NCI-H510A treated with DMSO at 0.1 percent for 48 hours (cell line): ENCODE measurements around the gene PTPN14.
"Not testable (repeated sequence)": the region's sequence is repeated elsewhere in the genome, so short reads cannot be mapped to it uniquely, and the experiment has no call there.

Source experiments
- DNase-seq: peaks from one replicate; lab custom pipeline; 2025; lab: John Stamatoyannopoulos, UW

The PTPN14 gene

DNA sequence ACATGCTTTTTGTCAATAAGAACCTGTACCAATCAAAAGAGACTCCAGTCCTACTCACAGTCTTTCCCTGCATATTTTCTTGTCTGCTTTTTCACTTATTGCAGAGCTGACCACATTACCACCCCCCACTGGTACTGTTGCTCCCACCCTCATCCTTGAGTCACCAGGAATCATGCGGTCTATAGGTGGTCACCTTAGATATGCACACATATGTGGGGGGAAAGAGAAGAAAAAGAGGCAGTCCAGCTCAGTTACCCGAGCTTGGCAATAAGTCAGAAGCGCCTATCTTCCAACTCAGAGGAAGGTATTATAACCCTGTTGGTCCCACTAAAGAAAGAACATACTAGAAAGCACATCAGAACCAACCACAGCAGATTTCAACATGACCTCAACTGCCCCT, 151.3 kb downstream of the PTPN14 start:
- DNase-seq = no peak

DNA sequence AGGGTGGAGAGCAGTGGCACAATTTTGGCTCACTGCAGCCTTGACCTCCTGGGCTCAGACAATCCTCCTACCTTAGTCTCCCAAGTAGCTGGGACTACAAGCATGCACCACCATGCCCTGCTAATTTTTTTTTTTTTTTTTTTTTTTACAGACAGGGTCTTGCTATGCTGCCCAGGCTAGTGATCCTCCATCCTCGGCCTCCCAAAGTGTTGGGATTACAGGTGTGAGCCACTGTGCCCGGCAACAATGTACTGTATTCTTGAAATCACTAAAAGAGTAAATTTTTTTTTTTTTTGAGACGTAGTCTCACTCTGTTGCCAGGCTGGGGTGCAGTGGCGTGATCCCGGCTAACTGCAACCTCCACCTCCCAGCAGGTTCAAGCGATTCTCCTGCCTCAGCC, 152.9 kb downstream of the PTPN14 start:
- DNase-seq = no peak

DNA sequence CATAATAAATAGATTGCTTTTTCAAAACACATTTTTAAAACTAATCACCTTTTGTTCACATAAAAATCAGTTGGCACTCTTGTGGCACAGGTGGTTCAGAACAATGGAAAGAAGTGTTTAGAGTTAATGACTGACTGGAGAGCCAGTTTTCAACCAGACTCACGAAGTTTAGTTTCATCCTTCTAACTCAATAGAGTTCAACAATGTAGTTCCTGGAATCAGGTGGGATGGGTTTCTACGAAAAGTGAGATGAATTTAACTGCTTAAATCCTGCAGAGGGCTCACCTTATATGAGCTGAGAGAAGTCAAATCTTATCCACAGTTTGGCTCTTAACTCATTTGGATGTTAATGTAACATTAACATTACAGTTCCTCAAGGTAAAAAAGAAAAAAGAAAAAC, 153.9 kb downstream of the PTPN14 start:
- no peak for DNase-seq

DNA sequence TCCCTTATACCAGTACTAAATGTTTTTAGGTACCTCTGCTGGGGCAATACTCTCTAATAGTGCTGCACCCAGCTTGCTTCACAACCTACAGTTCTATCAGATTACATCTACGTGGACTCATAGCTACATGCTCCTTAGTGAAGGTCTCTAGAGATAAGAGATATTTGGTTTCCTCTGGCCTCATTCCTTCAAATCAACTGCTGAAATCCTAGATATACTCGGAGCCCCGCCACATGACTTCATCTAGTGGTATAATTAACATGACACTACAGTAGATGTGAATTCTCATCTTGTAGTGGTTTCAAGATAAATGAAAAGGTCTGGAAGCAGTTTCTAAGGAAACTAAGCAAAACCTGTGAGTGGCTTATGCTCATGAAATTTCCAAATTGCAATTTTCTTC, 155.1 kb downstream of the PTPN14 start:
- DNase-seq = no peak

DNA sequence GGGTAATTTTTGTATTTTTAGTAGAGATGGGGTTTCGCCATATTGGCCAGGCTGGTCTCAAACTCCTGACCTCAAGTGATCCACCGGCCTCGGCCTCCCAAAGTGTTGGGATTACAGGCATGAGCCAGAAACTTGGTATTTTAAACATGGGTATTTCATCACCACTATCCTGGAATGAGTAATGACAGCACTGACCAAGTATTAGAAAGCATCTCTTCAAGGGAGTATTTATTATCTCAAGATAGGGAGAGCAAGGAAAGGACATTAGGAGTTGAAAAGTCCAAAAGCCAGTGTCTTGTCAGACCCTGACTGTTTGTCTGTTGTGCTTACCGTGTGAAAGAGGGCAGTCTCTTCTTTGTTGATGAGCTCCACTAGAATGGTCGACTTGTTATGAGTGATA, 156.8 kb downstream of the PTPN14 start:
- DNase-seq = not testable (repeated sequence)

DNA sequence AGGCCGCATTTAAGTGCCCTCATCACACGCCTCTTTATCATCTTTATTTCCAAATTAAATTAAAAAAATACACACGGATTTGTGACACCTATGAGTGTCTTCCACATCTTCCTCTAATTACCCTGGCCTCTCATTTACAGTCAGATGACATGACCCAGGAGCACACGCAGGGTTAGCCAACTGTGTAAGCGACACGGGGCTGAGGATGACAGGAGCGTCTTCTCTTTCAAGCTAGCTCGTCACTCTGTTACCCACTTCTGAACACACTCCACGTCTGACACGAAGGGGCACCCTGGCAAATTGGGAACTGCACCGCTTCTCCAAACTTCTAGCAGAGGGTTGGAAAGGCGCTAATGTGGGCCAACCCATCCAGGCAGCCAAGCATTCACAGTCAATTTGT, 158.3 kb downstream of the PTPN14 start:
- no peak for DNase-seq

DNA sequence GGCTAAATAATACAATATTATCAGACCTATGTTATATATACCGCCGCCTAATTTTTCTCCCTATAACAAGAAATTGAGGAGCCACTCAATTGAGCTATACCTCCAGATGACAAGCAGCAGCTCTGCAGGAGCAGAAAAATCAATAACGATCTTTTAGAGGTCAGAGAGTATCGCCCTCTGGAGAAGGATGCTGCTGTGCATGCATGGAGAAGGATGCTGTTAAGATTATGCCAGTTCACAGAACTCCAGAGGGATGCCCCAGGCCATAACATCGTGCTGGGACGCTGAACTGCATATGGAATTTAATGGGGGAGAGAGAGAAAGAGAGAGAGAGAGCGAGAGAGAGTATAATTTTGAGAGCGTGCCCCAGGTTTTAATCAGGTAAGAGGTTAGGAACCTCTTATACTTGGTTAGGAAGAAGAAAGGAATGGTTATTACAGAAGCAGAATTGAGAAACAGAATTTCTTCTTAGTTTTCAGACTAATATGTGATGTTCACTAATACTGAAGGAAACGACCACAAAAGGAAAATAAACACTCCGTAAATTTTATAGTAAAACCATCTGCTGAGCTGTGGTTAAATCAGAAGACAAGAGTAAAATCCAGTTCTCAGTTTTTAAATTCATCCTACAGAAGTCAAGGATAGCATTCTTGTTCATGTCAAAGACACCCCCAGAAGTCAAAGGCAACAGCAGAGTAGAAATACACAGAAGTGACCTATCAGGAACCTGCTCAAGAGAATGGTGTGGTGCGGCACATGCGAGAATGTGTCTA, 159.3 kb downstream of the PTPN14 start:
- no peak for DNase-seq

DNA sequence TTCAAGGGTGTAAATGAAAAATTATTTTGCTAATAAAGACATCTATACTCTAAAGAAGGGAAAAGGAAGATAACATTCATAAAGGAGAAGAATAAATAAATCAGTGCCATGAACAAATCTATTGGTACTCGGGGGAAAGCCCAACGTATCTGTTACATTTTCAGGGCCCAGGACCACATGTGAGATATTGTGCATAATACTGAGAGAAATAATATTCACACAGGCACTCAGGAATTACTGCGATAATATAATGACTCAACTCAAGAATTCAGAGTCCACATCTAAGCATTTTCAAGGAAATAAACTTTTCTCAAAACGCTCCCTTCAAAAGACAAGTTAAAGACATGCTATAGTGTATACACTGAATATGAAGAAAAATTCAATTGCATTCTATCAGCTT, 161.7 kb downstream of the PTPN14 start:
- DNase-seq = no peak

DNA sequence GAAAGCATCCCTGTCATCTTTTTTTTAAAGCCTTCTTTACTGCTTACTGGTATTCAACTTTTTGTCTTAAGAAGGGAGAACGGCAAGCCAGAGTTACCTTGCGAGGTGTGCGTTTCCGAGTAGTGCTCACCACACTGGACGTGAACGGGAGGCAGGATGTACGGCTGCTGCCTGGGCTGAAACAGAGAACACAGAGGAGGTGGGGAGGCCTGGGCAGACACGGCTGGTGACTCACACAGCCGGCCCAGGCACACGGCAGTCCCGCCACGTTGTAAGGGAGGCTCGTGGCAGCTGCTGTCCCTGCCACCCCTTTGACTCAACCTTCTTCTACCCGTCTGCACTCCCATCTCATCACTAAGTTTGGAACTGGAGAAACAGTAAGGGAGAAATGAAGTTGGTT, 164.7 kb downstream of the PTPN14 start:
- no peak for DNase-seq

DNA sequence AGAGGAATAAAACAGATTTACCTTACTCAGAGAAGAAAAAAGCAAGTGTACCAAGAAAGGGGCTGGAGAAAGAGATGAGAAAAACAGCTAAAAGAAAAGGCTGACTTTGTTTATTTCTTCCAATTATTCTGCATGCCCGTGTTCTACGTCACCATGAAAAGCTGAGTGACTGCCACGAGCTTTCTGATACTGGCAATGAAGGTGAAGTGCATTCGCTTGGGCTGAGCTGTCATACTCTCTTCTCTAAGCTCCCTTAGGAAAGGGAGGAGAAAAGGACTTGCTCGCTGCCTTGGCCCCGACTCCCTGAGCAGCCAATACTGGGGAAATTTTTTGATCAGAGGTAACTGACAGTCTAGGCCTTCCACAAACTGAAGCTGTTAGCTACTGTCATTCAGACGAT, 165.1 kb downstream of the PTPN14 start:
- DNase-seq = no peak

DNA sequence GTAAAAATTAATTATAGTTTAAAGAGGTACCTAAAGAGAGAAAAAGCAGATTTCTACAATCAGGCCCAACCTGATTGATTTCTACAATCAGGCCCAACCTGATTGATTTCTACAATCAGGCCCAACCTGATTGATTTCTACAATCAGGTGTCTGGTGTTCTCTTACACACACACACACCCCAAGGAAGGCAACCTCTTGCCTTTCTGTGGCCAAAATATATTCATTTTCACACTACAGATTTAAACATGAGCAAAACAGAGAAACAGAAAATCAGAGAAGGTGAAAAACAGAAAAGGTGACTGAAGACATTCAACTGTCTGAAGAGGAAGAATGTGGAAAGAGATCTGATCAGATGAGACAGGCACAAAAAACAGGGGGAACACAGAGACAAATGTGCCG, 166.0 kb downstream of the PTPN14 start:
- no peak for DNase-seq

DNA sequence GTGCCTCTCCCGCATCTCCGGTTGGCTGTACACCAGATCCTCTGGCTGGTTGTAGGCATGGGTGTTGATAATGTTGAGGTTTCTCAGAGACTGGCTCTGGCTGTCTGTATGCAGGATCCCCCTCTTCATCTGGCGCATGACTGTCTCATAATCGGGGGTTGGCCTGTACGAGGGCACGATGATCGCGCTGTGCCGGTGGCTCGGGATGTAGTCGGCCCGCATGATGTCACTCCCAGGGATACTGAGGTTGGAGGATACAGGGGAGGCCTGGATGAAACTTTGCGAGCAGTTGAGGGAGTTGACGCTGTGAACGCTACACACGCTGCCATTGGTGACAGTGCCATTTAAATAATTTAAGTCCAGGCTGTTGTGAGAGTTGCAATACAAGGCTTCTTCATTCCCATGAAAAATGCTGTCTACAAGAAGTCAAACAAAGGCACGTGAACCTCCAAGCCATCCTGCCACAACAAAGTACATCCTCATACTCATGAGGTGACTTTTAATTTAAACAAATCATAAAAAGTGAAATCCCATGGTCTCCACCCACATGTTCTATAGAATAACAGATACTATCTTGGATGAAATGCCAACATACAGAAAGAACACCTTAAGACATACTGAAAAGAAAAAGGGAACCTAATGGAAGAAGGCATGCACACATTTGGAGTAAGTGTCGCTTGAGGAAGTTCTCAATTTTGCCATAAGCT, 166.9 kb downstream of the PTPN14 start:
- DNase-seq = no peak

DNA sequence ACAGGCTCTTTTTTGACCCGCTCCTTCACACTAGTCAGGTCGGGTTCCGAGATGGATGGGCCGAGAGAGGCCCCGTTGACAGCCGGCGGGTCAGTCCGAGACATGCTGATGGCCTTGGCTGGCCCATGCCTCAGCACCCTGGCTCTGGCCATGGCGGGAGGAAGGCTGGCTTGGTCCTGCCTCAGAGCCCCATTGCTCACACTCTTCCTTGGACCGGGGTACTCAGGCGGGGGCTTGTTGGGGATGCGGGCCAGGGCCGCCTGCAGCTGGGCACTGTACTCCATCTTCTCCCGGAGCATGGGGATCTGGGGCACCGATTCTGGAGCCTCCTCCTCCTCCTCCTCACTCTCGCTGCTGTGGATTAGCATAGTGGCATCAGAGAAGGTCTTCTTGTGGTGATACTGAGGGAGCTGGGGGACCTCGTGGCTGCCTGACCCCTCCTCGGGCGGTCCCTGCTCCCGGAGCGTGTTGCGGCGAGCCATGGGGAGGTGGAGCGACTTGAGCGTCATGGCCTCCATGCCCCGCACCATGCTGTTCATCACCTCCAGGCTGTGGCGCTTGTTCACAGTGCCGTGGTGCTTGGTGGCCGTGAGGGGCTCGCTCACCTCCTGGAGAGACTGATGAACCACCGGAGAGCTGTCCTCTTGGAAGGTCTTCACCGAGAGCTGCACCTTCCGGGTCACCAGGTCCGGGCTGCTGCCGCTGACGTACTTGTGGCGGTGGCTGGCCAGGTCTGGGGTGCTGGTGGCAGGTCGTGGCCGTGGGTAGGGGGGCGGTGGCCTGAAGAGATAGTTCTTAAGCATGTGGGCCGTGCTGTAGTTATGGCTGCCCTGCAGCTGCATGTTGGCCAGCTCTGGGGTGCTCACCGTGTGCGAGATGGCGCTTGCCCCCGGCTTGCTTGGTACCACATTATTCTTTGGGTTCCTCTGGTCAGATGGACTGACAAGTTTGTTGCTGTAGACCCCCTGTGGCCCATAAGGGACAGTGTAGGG, 167.7 kb downstream of the PTPN14 start:
- no peak for DNase-seq

DNA sequence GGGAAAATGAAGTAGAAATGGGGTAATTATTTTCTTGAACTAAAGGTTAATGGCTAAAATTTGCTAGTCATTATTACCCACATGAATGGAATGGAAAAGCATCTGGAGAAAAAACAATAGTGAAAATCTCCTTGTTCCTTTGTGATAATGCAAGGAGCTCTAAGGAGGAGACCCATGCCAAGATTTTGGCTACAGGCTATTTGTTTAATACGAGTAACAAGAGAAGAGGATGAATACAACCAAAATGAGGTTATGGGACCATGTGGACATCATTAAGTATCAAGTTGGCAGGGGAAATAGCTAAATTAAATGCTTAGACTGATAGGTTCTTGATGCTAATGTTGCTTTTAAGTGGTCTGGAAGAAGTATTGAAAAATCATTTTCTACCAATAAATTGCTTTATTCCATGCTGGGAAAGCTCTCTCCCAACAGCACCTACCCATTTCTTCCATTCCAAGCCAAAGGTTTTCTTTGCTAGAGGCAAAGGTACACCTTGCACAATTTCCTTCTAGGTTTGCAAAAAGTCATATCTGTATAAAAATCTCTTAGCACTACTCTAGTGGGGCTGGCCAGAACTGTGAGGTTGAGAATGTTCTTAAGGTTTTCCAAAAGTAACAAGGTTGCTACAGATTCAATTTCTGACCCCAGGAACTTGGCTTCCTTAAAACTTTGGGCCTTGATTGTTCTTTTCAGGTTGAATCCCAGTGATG, 170.3 kb downstream of the PTPN14 start:
- DNase-seq = no peak

DNA sequence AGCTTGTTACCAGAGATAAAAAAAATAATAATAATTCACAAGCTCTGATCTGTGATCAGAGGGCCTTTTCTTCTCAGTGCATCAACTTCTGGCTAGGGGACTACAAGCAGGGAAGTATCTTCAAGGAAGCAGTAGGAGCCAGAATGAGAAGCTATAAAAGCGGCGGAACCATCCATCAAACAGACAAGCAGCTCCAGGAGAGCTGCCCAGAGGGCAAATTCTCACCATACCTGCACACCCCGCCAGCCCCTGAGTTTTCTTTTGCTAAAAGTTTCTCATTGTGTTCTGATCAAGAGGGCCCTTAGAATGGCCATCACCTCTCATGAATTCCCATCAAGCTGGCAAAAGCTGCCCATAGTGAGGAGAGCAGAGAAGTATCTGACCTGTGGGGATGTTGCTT, 171.0 kb downstream of the PTPN14 start:
- DNase-seq = no peak

DNA sequence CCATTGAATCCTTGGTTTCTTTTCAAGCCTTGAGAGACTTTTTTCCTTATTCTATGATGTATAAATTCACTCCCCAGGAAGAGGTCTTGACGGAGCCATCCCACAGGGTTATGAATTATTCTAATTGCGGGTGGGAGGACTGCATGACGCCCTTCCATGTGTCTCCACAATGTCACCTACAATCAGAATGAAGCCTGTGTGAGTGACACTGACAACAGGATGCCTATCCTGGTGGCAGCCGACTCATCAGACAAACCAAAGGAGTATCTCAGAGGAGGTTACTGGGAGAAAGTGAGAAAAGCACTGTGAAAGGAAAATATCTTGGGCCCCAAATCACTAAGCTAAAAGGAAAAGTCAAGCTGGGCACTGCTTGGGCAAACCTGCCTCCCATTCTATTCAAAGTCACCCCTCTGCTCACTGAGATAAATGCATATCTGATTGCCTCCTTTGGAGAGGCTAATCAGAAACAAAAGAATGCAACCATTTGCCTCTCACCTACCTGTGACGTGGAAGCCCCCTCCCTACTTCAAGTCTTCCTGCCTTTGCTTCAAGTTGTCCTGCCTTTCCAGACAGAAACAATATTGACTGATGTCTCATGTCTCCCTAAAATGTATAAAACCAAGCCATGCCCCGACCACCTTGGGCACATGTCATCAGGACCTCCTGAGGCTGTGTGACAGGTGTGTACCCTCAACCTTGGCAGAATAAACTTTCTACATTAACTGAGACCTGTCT, 172.0 kb downstream of the PTPN14 start:
- no peak for DNase-seq

DNA sequence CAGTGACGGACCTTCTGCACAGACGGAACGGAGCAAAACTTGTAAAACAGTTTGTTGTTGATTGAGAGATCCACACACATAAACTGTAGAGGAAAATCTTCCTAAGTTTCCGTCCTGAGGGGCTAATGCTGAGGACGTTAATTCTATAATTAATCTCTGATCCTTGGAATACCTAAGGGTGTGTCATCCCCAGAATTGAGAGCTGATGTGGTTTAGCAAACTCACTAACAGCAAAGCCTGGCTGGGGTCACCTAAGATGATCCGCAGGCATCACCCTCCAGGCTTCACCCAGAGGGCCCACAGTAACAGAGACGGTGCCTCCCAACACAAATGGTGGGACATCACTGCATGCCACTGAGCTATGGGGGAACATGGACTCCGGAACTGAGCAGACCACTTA, 172.9 kb downstream of the PTPN14 start:
- no peak for DNase-seq

DNA sequence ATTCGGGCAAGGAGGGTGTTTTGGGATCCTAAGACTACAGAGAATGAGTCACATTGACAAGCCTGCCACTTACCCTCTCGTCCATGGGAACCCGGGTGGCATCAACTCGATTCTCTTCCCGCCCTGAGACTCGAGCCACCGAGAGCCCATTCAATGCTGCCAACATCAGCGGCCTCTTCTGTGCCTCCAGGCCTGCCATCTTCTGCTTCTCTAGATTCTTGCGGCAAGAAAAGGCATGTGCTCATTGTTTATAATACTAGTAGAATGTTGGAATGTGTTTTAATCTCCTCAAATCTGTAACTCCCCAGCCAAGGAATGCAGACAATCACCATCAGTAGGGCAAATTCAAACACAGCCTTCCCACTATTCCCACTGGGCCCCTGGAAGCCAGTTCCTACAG, 173.5 kb downstream of the PTPN14 start:
- DNase-seq = no peak

DNA sequence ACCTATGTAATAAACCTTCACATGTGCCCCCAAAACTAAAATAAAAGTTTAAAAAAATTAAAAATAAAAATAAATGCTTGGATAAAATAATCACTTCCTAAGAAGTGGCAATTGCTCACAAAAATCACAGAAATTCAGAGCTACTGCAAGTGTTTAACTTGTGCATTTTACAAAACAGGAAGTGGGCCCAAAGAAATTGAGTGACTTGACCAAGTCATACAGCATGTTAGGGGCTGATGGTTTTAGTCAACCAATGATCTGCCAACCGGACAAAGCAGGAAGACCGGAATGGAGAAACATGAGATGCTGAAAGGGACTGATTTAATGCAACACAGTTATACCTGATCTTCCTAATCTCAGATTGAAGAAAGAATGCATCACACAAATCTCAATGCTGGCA, 173.9 kb downstream of the PTPN14 start:
- DNase-seq = no peak

DNA sequence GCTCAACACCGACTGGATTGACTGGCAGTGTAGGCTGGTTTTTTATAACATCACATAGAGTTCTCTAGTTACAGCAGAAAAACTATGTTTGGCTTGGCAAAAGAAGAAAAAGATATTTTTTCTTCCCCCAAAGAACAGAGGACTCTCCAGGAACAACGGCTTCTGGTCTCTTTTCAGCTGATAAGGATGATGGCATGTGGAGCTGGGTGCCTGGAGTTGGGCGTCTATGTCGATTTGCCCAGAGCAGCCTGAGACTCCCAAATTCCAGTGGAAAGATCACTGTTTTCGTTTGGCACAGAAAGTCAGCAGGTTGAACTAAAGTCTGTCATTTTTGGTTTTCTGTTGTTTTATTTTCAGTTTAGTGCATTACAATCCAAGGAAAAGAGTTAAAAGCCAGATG, 179.3 kb downstream of the PTPN14 start:
- DNase-seq = no peak

DNA sequence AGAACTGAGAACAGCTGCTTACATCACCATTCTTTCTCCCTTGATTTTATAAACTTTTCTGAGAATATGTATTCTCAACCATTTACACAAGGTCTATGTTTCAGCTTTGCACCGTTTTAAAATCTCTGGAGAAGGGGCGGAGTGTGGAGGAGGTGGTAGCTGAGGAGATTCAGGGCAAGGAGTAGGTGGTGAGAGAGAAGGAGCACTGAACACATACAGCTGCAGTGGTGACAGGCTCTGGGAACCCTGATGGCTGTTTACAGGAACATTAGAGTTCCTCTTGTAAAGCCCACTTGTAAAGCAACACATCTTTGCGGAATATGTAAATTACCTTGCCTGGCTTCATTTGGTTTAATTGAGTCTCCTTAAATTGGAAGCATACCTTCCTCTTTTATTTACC, 180.8 kb downstream of the PTPN14 start:
- no peak for DNase-seq
